ENCODE data around the gene PEF1.

- TF ChIP-seq CTCF (IDR thresholded peaks at IDR 0.05; ENCODE audit: control extremely low read depth in 1 of 3, insufficient read depth in 1 of 3, low read depth in 1 of 3, low read length in 3 of 3) (no peak), EZH2 (IDR thresholded peaks at IDR 0.05; ENCODE audit: low read depth, low read length, severe bottlenecking) (no peak), HDAC2 (IDR thresholded peaks at IDR 0.05; ENCODE audit: borderline replicate concordance in 1 of 2, low read depth in 2 of 2, low read length in 2 of 2) (no peak), SIN3A (conservative IDR thresholded peaks at IDR 0.05 in 1 of 2, IDR thresholded peaks at IDR 0.05 in 1 of 2; ENCODE audit: low read depth in 1 of 2, low read length in 2 of 2) (no peak), POLR2A (IDR thresholded peaks at IDR 0.05; ENCODE audit: control extremely low read depth in 1 of 2, low read depth in 2 of 2, low read length in 2 of 2) (no peak), EGR1 (IDR thresholded peaks at IDR 0.05; ENCODE audit: borderline replicate concordance, low read depth, low read length) (no peak), NRF1 (IDR thresholded peaks at IDR 0.05; ENCODE audit: low read depth, low read length) (no peak), RXRA (IDR thresholded peaks at IDR 0.05; ENCODE audit: insufficient read depth, low read depth, low read length) (no peak), TAF1 (IDR thresholded peaks at IDR 0.05; ENCODE audit: low read depth, low read length) (no peak), GABPA (IDR thresholded peaks at IDR 0.05; ENCODE audit: borderline replicate concordance, insufficient read depth, low read length) (no peak), NANOG (IDR thresholded peaks at IDR 0.05; ENCODE audit: insufficient read depth, low read depth, low read length, poor library complexity, severe bottlenecking) (no peak), YY1 (IDR thresholded peaks at IDR 0.05; ENCODE audit: low read depth, low read length) (no peak), SP2 (IDR thresholded peaks at IDR 0.05; ENCODE audit: low read length) (no peak)
Measured at GRCh38 chr1:31591425-31592093, 53.1 kb downstream of the PEF1 start.
